A549 (cell line): Measurements from ENCODE around the gene CYP3A4.
"Not testable (repeated sequence)": the region's sequence is repeated elsewhere in the genome, so short reads cannot be mapped to it uniquely, and the experiment has no call there.

Experiments
- CEBPB ChIP-seq, 2 experiments: fragments of >200 bp in 1 of 2; sonication (Bioruptor Twin) in 1 of 2; formaldehyde crosslinking in 1 of 2; IDR thresholded peaks; 2 replicates each; pipeline ENCODE4 v1.6.1; 2012 to 2016
- HDAC2 ChIP-seq: fragments of 200-600 bp; sonication (generic); IDR thresholded peaks from 2 replicates; pipeline ENCODE4 v1.6.1; 2016
- HEYL ChIP-seq: fragments of 250-450 bp; sonication (Bioruptor Pico); IDR thresholded peaks from 2 replicates; pipeline ENCODE4 v1.8.0; 2021; ENCODE audit warnings: mild to moderate bottlenecking, moderate library complexity
- MAX ChIP-seq: IDR thresholded peaks from 2 replicates; pipeline ENCODE4 v1.6.1; 2012
- MYC ChIP-seq: IDR thresholded peaks from 2 replicates; pipeline ENCODE4 v1.6.1; 2012; ENCODE audit warnings: mild to moderate bottlenecking, inconsistent platforms, low read length, improper control_type of control experiment, borderline replicate concordance
- RCOR1 ChIP-seq: fragments of 150-350 bp; IDR thresholded peaks from 2 replicates; pipeline ENCODE4 v1.6.1; 2014; ENCODE audit warnings: antibody characterized with exemption, low read length, low read depth
- REST ChIP-seq: fragments of 200-600 bp; sonication (generic); IDR thresholded peaks from 2 replicates; pipeline ENCODE4 v1.6.1; 2016; ENCODE audit warnings: antibody characterized with exemption, mild to moderate bottlenecking, moderate library complexity
- RFX5 ChIP-seq: fragments of 450-650 bp; IDR thresholded peaks from 2 replicates; pipeline ENCODE4 v1.7.1; 2014; ENCODE audit warnings: antibody characterized with exemption, mild to moderate bottlenecking, moderate library complexity
- SMC3 ChIP-seq: fragments of >200 bp; sonication (Bioruptor Twin); formaldehyde crosslinking; IDR thresholded peaks from 3 replicates; pipeline ENCODE4 v1.6.1; 2018; ENCODE audit warnings: inconsistent platforms
- ZNF302 ChIP-seq: fragments of 250-450 bp; sonication (Bioruptor Pico); IDR thresholded peaks from 2 replicates; pipeline ENCODE4 v1.9.0; 2021; ENCODE audit warnings: inconsistent platforms, mild to moderate bottlenecking, moderate library complexity
- TF ChIP-seq, protein P1 (sequence below): fragments of >200 bp; sonication (Bioruptor Twin); formaldehyde crosslinking; IDR thresholded peaks from 3 replicates; pipeline ENCODE4 v1.5.1; 2016

- TF ChIP-seq HEYL (CRISPR knock-in tag); SMC3; ZNF302 (CRISPR knock-in tag); REST; MAX; HDAC2; CEBPB (IDR thresholded peaks at IDR 0.05); MYC; RCOR1; RFX5: not testable (repeated sequence)
- TF ChIP-seq, protein P1, sequence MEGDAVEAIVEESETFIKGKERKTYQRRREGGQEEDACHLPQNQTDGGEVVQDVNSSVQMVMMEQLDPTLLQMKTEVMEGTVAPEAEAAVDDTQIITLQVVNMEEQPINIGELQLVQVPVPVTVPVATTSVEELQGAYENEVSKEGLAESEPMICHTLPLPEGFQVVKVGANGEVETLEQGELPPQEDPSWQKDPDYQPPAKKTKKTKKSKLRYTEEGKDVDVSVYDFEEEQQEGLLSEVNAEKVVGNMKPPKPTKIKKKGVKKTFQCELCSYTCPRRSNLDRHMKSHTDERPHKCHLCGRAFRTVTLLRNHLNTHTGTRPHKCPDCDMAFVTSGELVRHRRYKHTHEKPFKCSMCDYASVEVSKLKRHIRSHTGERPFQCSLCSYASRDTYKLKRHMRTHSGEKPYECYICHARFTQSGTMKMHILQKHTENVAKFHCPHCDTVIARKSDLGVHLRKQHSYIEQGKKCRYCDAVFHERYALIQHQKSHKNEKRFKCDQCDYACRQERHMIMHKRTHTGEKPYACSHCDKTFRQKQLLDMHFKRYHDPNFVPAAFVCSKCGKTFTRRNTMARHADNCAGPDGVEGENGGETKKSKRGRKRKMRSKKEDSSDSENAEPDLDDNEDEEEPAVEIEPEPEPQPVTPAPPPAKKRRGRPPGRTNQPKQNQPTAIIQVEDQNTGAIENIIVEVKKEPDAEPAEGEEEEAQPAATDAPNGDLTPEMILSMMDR: not testable (repeated sequence)
These were observed 11.9 kb upstream of the CYP3A4 start for GRCh38 chr7:99795864-99796263.
